NCI-H2029 treated with DMSO at 0.1 percent for 48 hours (cell line): ENCODE data around the gene PACRG.

Experiments
- DNase-seq: peaks from one replicate; lab custom pipeline; 2025; lab: John Stamatoyannopoulos, UW

The PACRG gene

DNA sequence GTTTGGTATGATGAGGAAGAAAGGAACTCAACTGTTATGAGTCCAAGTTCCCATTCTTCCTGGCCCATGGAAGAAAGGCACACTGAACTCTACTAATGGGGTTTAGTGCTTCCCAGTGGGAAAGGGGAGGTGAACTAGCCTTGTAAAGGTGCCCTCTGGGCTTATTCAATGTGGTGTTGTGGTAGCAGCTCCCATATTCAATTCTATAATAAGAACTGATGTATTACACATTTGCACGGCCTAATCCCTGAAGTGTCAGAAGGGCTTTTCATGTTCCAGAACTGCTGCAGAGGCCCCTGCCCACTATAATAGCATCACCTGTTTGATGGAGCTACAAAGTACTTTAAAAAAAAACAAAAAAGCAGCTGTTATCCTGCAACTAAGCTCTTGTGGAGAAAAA lies 17.4 kb upstream of the PACRG start:
- DNase-seq = no peak

GRCh38 chr6:162710936-162711335 lies 16.8 kb upstream of the PACRG start:
- DNase-seq = no peak

DNA sequence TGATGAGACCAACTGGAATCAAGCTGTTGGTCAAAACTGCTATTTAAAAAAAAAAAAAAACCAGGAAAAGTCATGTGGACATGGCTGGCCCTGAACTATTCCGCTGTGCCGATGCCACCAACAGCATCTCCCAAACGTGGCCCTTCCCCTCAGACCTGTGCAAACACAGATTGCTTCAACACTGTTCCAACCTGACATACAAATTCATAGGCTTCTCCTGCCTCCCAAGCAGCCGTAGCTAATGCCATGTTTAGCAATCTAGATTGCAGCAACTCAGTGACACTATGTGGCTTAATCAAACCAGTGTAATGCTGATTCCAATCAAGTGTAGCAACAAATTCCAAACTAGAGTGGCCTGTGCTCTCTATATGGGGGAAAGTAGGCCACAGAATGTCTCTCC lies 16.4 kb upstream of the PACRG start:
- no peak for DNase-seq

DNA sequence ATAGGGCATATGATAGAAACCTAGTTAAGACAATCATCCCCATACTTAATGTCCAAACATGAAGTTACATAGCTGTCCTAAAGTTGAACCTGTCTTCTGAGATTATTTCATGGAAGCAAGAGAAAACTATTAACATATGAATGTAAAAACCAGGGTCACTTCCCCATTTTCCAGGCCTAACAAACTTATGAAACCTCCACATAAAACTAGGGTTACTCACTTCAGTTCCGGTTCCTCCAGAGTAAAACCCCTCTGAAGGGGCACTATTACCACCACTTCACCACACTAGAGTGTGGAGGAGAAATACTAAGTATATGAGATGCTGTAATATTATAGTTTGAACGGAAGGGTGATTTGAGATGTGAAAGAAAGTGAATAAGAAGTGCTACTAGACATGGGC lies 15.1 kb upstream of the PACRG start:
- no peak for DNase-seq

GRCh38 chr6:162713974-162714780 lies 13.6 kb upstream of the PACRG start:
- no peak for DNase-seq

GRCh38 chr6:162715601-162716000 lies 12.2 kb upstream of the PACRG start:
- no peak for DNase-seq

DNA sequence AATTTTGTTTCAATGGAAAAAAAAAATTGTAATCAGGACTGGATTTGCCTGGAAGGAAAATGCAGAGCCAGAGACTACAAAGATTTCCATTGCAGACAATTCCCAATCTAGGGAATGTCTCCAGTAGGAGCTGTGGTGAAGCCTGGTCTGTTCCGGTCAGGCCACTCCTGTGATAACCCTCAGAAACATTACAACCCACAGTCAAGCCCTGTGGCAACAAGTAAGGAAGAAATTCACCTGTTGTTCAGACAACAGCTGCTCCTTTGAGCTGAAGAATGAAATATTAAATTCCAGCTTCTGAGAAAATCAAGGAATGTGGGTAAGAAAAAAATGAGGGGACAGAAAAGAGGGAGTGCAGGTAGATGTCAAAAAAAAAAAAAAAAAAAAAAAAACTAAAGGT lies 8.2 kb upstream of the PACRG start:
- DNase-seq = no peak

DNA sequence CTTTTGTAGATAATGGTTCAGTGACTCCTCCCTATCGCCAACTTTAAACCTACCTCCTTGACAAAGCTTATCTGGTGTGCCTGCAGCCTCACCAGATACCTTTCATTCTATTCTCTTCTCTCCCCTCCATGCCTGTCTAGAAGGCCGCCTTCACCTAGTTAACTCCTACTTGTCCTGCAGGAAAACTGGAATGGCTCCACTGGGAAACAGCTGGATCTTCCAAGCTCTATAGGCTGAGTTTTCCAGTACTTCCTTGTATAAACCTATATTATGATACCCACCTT lies 6.4 kb upstream of the PACRG start:
- DNase-seq = no peak

GRCh38 chr6:162722226-162722625 lies 5.5 kb upstream of the PACRG start:
- no peak for DNase-seq

DNA sequence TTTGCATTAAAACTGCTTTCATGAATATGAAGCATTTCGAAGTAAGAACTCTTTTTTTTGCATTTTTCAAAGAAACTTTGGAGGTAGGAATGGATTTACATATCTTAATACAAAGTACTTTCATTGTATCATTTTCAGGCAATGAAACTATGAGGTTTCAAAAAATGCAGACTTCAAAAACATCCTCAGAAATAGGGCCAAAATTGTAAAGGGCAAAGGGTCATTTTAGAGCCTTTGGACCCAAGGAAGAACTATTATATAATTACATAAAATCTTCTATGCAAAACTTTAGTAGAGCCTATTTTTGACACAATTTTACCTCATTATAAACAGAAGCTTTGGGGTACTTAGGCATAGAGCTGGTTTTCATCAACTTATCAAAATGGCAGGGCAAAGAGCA lies 5.1 kb upstream of the PACRG start:
- DNase-seq = no peak

GRCh38 chr6:162726947-162727321 lies 840 bp upstream of the PACRG start:
- DNase-seq = no peak

DNA sequence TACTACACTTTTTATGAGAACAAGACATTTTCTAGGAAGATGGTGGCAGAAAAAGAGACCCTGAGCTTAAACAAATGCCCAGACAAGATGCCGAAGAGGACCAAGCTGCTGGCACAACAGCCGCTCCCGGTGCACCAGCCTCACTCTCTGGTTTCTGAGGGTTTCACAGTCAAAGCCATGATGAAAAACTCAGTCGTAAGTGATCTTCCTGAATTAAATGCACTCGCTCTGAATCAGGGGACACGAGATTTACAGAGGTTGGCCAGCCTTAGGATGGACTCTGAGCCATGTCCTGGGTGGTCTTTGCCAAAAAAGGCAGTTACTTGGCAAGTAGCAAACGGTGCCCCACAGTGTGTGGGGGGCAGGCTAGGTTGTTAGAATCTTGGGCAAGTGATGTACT lies 423 bp downstream of the PACRG start:
- no peak for DNase-seq

DNA sequence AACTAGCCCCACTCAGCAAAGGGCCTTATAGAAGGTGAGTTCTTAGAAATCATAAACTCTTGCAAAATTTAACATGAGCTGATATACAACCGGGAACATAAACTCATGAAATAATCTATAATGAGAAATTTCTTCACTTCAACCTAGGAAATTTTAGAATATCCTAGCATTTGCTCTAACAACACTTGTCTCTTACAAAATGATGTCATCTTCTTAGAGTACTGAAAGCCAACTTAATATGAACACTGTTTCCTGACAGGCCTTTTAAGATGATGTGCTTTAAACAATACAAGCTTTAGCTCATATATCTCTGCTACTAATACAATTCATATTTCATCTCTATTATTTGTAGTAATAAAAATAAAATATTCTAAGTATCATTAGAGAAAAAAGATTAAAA lies 932 bp downstream of the PACRG start:
- no peak for DNase-seq

DNA sequence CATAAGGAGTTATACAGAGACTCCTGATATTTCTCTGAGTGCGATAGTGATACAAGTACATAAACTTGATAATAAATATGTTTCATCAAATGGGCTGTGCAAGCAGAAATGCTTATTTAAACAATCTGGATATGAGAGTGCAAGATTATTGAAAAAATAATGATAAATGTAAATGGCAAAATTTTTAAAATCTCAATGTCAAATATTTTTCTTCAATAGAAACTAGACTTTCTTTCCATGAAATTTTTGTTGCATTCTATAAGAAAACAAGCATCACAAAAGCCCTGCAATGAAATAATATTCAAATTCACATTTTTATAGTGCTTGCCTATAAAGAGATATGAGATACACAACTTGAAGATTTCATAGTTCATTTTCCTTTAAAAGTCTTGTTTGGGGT lies 2.7 kb downstream of the PACRG start:
- no peak for DNase-seq

DNA sequence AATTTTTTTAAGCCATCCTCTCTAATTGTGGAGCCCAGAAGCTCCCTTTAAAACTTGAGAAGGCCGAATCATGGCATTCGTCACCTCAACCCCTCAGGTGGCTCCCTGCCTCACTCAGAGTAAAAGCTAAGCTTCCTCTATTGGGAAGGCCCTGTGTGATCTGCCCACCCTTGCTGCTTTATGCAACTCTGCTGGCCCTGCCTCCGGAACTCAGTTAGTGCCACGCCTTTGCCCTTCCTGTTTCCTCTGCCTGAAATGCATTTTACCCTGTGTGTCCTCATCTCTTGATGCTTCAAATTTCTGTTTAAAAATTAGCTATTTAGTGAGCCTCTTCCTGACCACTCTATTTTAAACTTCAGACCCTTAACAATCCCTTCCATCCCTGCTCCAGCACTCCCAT lies 5.7 kb downstream of the PACRG start:
- DNase-seq = no peak

- DNase-seq = no peak
These were observed 9.2 kb downstream of the PACRG start for GRCh38 chr6:162736961-162737360.

DNA sequence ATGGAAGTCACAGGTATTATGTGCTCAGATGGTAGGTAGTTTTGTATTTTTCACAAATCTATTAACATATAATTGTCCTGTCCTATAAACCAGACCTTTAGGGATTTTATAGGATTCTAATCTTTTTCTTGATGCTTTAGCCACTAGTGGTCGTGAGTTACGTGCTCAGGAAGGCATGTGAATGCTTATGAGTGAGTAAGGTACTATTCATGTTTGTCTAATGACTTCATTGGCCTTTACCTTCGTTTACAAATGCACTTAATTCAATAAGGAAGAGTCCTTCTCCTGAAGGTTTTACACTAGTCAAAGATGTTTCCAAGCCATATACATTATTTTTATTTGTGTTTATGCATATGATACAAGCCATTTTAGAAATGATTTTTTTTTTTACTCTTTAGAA lies 23.0 kb downstream of the PACRG start:
- DNase-seq = no peak

GRCh38 chr6:162751211-162751859 lies 23.6 kb downstream of the PACRG start:
- DNase-seq = no peak

DNA sequence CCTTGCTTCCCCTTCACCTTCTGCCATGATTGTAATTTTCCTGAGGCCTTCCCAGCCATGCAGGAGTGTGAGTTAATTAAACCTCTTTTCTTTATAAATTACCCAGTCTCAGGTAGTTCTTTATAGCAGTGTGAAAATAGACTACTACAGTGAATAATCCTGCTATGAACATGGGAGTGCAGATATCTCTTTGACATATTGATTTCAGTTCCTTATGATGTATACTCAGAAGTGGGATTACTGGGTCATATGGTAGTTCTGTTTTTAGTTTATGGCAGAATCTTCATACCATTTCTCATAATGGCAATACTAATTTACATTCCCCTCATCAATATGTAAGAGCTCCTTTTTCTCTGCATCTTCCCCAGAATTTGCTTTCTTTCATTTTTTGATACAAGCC lies 26.0 kb downstream of the PACRG start:
- no peak for DNase-seq

GRCh38 chr6:162770136-162770535 lies 42.4 kb downstream of the PACRG start:
- no peak for DNase-seq

DNA sequence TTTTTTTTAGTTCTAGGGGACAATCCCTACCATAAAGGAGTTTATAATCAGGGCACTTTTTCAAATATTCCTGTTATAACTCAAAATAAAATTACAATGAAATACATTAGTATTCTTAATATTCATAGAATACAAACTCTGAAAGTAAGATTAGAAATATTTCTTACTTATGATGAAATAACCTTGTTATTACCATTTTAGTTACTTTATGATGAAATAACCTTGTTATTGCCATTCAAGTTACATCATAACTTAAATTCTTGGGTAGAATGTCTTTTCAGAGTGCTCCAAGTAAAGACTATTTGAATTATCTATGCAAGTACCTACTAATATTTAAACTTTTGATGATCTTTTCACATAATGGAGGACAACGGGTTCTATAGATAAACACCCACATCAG lies 43.2 kb downstream of the PACRG start:
- no peak for DNase-seq

DNA sequence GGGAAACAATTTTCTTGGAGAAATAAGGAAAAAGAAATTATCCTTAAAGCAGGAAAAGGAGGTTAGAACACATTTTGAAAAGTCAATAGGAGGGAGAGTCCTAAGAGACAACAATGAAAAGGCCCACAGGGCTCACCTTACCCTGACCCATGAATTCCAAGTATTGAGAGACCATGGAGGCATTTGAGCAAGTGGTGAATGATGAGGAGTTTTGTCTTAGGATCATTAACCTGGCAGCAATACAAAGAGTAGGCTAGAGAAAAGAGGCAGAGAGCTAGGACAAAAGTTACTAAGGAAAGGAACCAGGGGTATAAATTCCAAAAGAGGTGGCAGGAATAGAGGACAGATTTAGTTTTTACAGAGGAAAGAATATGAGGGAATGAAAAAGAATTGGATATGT lies 44.7 kb downstream of the PACRG start:
- DNase-seq = no peak

DNA sequence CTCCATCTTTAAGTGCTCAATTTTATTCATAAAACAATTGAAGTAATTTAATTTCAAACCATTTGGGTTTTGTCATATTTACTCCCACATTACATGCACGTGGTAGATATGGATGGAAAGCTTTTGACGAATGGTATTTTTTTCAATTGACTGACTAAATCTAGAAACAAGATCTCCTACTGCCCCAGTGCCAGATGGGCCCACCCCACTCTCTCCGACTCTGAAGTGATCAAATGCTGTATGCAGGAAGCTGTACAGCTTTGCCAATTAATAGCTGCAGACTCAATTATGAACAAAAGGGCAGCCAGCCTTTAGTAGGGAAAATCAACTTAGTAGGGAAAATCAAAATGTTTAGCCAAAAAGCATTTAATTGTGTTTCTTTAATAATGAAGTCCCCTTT lies 46.2 kb downstream of the PACRG start:
- no peak for DNase-seq

- DNase-seq = no peak
These were observed 49.3 kb downstream of the PACRG start for GRCh38 chr6:162777091-162777490.
